ENCODE results near the gene AADACL2.

The AADACL2 gene

GRCh38 chr3:151787626-151788025 lies 53.9 kb downstream of the AADACL2 start:
- no peak for TF ChIP-seq TEAD4 (IDR thresholded peaks at IDR 0.05)
- TF ChIP-seq EGR1 (IDR thresholded peaks at IDR 0.05) = no peak
- no peak for TF ChIP-seq TAF1 (IDR thresholded peaks at IDR 0.05; ENCODE audit: low read depth)
- no peak for TF ChIP-seq ZBTB7A (IDR thresholded peaks at IDR 0.05; ENCODE audit: low read depth)
- no peak for TF ChIP-seq CEBPB (IDR thresholded peaks at IDR 0.05)
- no peak for TF ChIP-seq REST (IDR thresholded peaks at IDR 0.05; ENCODE audit: low read depth)
- no peak for TF ChIP-seq FOXM1 (IDR thresholded peaks at IDR 0.05; ENCODE audit: borderline replicate concordance, low read depth)
- TF ChIP-seq TCF12 (IDR thresholded peaks at IDR 0.05; ENCODE audit: low read depth) = no peak
- TF ChIP-seq CREB1 (IDR thresholded peaks at IDR 0.05; ENCODE audit: low read depth) = no peak
- no peak for TF ChIP-seq USF1 (IDR thresholded peaks at IDR 0.05)
- TF ChIP-seq YY1 (IDR thresholded peaks at IDR 0.05; ENCODE audit: low read depth) = no peak
- no peak for TF ChIP-seq NFIC (IDR thresholded peaks at IDR 0.05)
- no peak for TF ChIP-seq RAD21 (IDR thresholded peaks at IDR 0.05; ENCODE audit: low read depth)
- TF ChIP-seq EP300 (IDR thresholded peaks at IDR 0.05; ENCODE audit: borderline replicate concordance) = no peak
- TF ChIP-seq MAX (IDR thresholded peaks at IDR 0.05) = no peak

GRCh38 chr3:151788401-151788800 lies 54.7 kb downstream of the AADACL2 start:
- TF ChIP-seq EP300 (IDR thresholded peaks at IDR 0.05; ENCODE audit: borderline replicate concordance) = no peak
- TF ChIP-seq TEAD4 (IDR thresholded peaks at IDR 0.05) = no peak
- TF ChIP-seq RAD21 (IDR thresholded peaks at IDR 0.05; ENCODE audit: low read depth) = no peak
- TF ChIP-seq EGR1 (IDR thresholded peaks at IDR 0.05) = no peak

GRCh38 chr3:151789853-151790463 lies 56.2 kb downstream of the AADACL2 start:
- no peak for TF ChIP-seq REST (IDR thresholded peaks at IDR 0.05; ENCODE audit: low read depth)
- TF ChIP-seq USF1 (IDR thresholded peaks at IDR 0.05) = no peak
- TF ChIP-seq FOXM1 (IDR thresholded peaks at IDR 0.05; ENCODE audit: borderline replicate concordance, low read depth) = no peak
- no peak for TF ChIP-seq TCF12 (IDR thresholded peaks at IDR 0.05; ENCODE audit: low read depth)

- no peak for TF ChIP-seq TEAD4 (IDR thresholded peaks at IDR 0.05)
- TF ChIP-seq TAF1 (IDR thresholded peaks at IDR 0.05; ENCODE audit: low read depth) = no peak
- no peak for TF ChIP-seq EP300 (IDR thresholded peaks at IDR 0.05; ENCODE audit: borderline replicate concordance)
- no peak for TF ChIP-seq MAX (IDR thresholded peaks at IDR 0.05)
- no peak for TF ChIP-seq ZBTB7A (IDR thresholded peaks at IDR 0.05; ENCODE audit: low read depth)
- TF ChIP-seq REST (IDR thresholded peaks at IDR 0.05; ENCODE audit: low read depth) = no peak
- TF ChIP-seq TCF12 (IDR thresholded peaks at IDR 0.05; ENCODE audit: low read depth) = no peak
- TF ChIP-seq RAD21 (IDR thresholded peaks at IDR 0.05; ENCODE audit: low read depth) = no peak
These were observed 58.7 kb downstream of the AADACL2 start for GRCh38 chr3:151792411-151792810.

GRCh38 chr3:151793636-151794035 lies 59.9 kb downstream of the AADACL2 start:
- no peak for TF ChIP-seq MAX (IDR thresholded peaks at IDR 0.05)
- TF ChIP-seq ZBTB7A (IDR thresholded peaks at IDR 0.05; ENCODE audit: low read depth) = no peak
- TF ChIP-seq FOXM1 (IDR thresholded peaks at IDR 0.05; ENCODE audit: borderline replicate concordance, low read depth) = no peak
- TF ChIP-seq YY1 (IDR thresholded peaks at IDR 0.05; ENCODE audit: low read depth) = no peak
- TF ChIP-seq TAF1 (IDR thresholded peaks at IDR 0.05; ENCODE audit: low read depth) = no peak
- TF ChIP-seq EP300 (IDR thresholded peaks at IDR 0.05; ENCODE audit: borderline replicate concordance) = no peak
- no peak for TF ChIP-seq TCF12 (IDR thresholded peaks at IDR 0.05; ENCODE audit: low read depth)
- no peak for TF ChIP-seq CEBPB (IDR thresholded peaks at IDR 0.05)

Data from Ishikawa (cell line).